Omental fat pad (tissue), 4 donors: ENCODE measurements around the gene VANGL1. TPM values are rescaled to one million over a fixed set of nuclear protein-coding genes. Genes with fewer than 3 reads are reported as not detected.

ENCODE experiments used
- ATAC-seq: fragments of 150-250 bp; one replicate; pipeline ENCODE4 v1.9.1; 2016; ENCODE audit warnings: mild to moderate bottlenecking, moderate library complexity; ENCODE audit not compliant: low FRiP score
- DNase-seq: peaks from one replicate; pipeline ENCODE4 v3.0.0-alpha.2; 2019; ENCODE audit warnings: low spot score
- CTCF ChIP-seq, 3 donors: fragments of 450-650 bp; IDR thresholded peaks; one replicate each; pipeline ENCODE4 v1.5.1; 2016 to 2017; ENCODE audit warnings: antibody characterized with exemption in 3 of 3, mild to moderate bottlenecking in 3 of 3, moderate library complexity in 2 of 3
- total RNA-seq, 4 donors: library from RNA; depleted of rRNA; stranded (reverse); fragments of >200 nt; gene quantifications; one replicate each; pipeline ENCODE4 v1.1.0, GENCODE V29; 2016

VANGL1 gene
- total RNA-seq, 4 donors from 2014 or later, result 4.9 to 9.6 (median 6.5) TPM

- no peak for DNase-seq
- ATAC-seq, result no peak
- TF ChIP-seq CTCF (IDR thresholded peaks at IDR 0.05), result no peak
Observed at GRCh38 chr1:115643666-115644065, 1.9 kb downstream of the VANGL1 start.

DNA sequence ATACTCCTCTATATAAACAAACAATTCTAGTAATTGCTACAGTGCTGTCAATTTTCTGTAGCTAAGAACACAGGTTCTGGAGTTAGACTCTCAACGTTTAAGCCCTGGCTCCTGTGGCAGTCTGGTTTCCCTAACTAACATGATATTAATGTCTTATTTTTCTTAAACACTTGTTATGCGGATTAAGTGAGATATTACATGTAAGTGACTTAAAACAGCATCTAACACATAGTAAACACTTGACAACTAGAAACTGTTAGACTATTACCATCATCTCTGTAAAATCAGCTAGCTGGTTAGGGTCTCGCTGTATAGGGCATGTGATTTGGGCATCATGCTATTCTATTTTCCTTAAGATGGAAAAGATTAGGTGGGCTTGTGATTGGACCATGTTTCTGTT, 2.3 kb downstream of the VANGL1 start:
- no peak for DNase-seq
- TF ChIP-seq CTCF (IDR thresholded peaks at IDR 0.05), result no peak
- ATAC-seq, result no peak

DNA sequence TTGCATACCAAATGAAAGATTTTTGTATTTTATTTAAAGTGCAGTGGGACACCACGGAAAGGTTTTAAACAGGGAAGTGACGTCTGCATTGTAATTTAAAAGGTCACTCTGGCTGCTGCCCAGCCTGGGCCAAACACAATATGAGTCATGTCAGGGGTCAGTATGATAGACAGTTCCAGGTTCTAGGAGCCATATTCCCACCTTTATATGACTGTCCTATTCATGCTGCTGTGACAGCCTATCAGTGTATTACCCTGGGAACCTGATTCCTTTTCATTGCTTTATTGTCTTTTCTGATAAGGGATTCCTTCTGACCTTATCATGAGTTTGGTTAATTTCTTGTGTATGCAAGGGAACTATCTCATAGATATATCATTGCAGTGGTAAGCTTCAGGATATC, 5.3 kb downstream of the VANGL1 start:
- no peak for TF ChIP-seq CTCF (IDR thresholded peaks at IDR 0.05)
- no peak for DNase-seq
- no peak for ATAC-seq

GRCh38 chr1:115647507-115647906, 5.7 kb downstream of the VANGL1 start:
- ATAC-seq, result no peak
- TF ChIP-seq CTCF (IDR thresholded peaks at IDR 0.05), result no peak

GRCh38 chr1:115647919-115648650, 6.3 kb downstream of the VANGL1 start:
- ATAC-seq (no peak), DNase-seq (no peak)
- no peak for TF ChIP-seq CTCF (IDR thresholded peaks at IDR 0.05)

More at GRCh38 chr1:115647507-115647906, 5.7 kb downstream of the VANGL1 start:
- no peak for DNase-seq

DNA sequence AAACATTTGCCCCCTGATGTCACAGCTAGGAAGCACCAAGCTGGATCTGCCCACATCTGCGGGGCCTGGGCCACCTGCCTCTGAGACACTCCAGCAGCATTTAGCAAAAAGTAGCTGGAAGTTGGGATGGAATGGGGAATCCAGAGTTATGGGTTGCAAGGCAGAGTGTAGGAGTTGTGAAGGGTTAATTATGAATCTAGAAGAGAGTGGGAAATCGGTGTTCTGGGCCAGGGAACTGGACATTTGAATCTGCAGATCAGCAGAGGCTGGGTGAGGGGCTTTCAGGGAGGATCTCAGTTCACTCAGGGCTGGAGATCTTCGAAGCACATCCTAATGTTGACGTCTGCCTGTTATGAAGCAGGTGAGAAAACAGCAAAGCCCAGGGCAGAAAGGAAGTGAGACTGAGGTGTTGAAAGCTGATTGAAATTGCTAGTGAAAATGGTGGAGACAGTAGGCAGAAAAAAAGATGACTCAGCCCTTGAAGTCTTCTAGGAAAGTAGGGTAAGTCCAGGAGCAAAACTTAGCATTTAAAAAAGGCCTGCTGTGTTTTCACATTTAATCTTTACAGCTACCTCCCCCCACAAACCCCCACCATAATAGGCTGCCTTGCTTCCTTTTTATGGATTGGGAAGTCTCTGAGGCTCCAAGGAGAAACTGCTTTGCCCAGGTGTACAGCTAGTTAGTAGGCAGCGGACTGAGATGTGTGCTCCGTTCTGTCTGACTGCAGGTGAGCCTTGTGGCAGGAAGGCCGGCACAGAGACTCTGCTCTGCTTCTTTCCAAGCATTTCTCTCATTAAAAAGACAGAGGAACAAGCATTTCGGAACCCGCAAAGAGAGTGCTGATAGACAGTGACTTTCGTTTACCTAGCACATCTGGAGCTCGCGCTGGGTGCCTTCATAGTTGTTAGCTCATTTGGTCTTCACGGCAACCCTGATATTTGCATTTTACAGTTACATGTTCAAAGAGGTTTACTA, 7.2 kb downstream of the VANGL1 start:
- ATAC-seq (no peak), DNase-seq (no peak)
- TF ChIP-seq CTCF (IDR thresholded peaks at IDR 0.05), result no peak
